ENCODE measurements around the gene C1QTNF8.

C1QTNF8 gene

GRCh38 chr16:1096169-1097082, at the start of gene C1QTNF8:
Gene C1QTNF8, minus strand, starts transcription at chr16:1096244. Its CDS starts 1,322 bp downstream, at chr16:1094922.
- Histone ChIP-seq H3K9me3 (peaks cover 6% of the 10 kb centered on the region), H4K20me1 (peaks cover 38% of the 10 kb centered on the region), H3K36me3 (no peaks in the 10 kb centered on the region), H3K4me1 (peaks cover 57% of the 10 kb centered on the region), H3K4me2 (peak within 1 kb of the TSS; percentile 92), H3K4me3 (peak within 1 kb of the TSS; percentile 18; the same call in 1 of the 2 replicates), H3K9ac (peak within 1 kb of the TSS; percentile 35; the same call in 1 of the 2 replicates), H3K27ac (peak within 1 kb of the TSS; percentile 75), H3K27me3 (peaks cover 41% of the 10 kb centered on the region)
- no peak for TF ChIP-seq Cebpa-rat (IDR thresholded peaks at IDR 0.05)

GRCh38 chr16:1145383-1146100, 49.5 kb upstream of the C1QTNF8 start:
- no peaks in the 10 kb centered on the region for H4K20me1 ChIP-seq
- no peak for TF ChIP-seq Cebpa-rat (IDR thresholded peaks at IDR 0.05)
- no peaks in the 10 kb centered on the region for H3K27me3 ChIP-seq
- no peaks in the 10 kb centered on the region for H3K36me3 ChIP-seq
- H3K27ac ChIP-seq = peak overlapping the region; percentile 70
- peak overlapping the region; percentile 60 for H3K9ac ChIP-seq
- peak overlapping the region; percentile 24; the same call in 1 of the 2 replicates for H3K4me3 ChIP-seq
- peak overlapping the region; percentile 89 for H3K4me2 ChIP-seq
- no peaks in the 10 kb centered on the region for H3K9me3 ChIP-seq
- peaks cover 84% of the 10 kb centered on the region for H3K4me1 ChIP-seq

- TF ChIP-seq Cebpa-rat (IDR thresholded peaks at IDR 0.05) = no peak
- Histone ChIP-seq H3K4me3 (peak overlapping the region; percentile 24; the same call in 1 of the 2 replicates), H3K36me3 (no peaks in the 10 kb centered on the region), H3K27me3 (no peaks in the 10 kb centered on the region), H4K20me1 (no peaks in the 10 kb centered on the region), H3K4me2 (peak overlapping the region; percentile 89), H3K27ac (peak overlapping the region; percentile 70), H3K9me3 (no peaks in the 10 kb centered on the region), H3K4me1 (peaks cover 83% of the 10 kb centered on the region), H3K9ac (peak overlapping the region; percentile 60)
These were observed 48.7 kb upstream of the C1QTNF8 start for GRCh38 chr16:1144476-1145382.

- H3K27me3 ChIP-seq = no peaks in the 10 kb centered on the region
- no peaks in the 10 kb centered on the region for H3K36me3 ChIP-seq
- peak overlapping the region; percentile 89 for H3K4me2 ChIP-seq
- H3K9ac ChIP-seq = no peak overlapping the region
- no peaks in the 10 kb centered on the region for H3K9me3 ChIP-seq
- peaks cover 77% of the 10 kb centered on the region for H3K4me1 ChIP-seq
- peak overlapping the region; percentile 70 for H3K27ac ChIP-seq
- no peak overlapping the region for H3K4me3 ChIP-seq
- no peak for TF ChIP-seq Cebpa-rat (IDR thresholded peaks at IDR 0.05)
- H4K20me1 ChIP-seq = no peaks in the 10 kb centered on the region
These were observed 47.9 kb upstream of the C1QTNF8 start for GRCh38 chr16:1143761-1144450.

DNA sequence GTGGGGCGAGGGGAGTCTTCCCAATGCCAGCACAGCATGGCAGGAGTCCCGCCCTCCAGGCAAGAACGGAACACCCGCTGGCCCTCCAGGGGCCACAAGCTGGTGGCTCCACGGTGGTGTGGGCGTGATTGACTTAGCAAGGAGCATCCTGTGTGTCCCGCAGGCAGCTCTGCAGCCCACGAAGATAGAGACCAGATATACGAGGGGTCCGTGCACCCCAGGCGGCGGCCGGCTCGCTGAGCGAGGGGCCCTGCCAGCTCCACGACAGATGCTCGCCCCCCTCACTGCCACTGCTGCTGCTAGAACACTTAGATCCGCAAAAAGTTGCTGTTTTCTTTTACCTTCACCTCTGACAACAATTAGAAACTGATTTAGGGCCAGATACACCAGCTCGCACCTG, 46.9 kb upstream of the C1QTNF8 start:
- Histone ChIP-seq H4K20me1 (no peaks in the 10 kb centered on the region), H3K4me2 (peak overlapping the region; percentile 89), H3K9me3 (no peaks in the 10 kb centered on the region), H3K4me1 (peaks cover 79% of the 10 kb centered on the region), H3K9ac (no peak overlapping the region), H3K27ac (no peak overlapping the region), H3K4me3 (no peak overlapping the region), H3K27me3 (no peaks in the 10 kb centered on the region), H3K36me3 (no peaks in the 10 kb centered on the region)
- TF ChIP-seq Cebpa-rat (IDR thresholded peaks at IDR 0.05) = no peak

GRCh38 chr16:1141716-1142115, 45.7 kb upstream of the C1QTNF8 start:
- H3K36me3 ChIP-seq = no peaks in the 10 kb centered on the region
- H3K9me3 ChIP-seq = no peaks in the 10 kb centered on the region
- no peak for TF ChIP-seq Cebpa-rat (IDR thresholded peaks at IDR 0.05)
- peak overlapping the region; percentile 89 for H3K4me2 ChIP-seq
- H3K9ac ChIP-seq = no peak overlapping the region
- H4K20me1 ChIP-seq = no peaks in the 10 kb centered on the region
- H3K27me3 ChIP-seq = no peaks in the 10 kb centered on the region
- peaks cover 74% of the 10 kb centered on the region for H3K4me1 ChIP-seq
- H3K27ac ChIP-seq = no peak overlapping the region
- no peak overlapping the region for H3K4me3 ChIP-seq

DNA sequence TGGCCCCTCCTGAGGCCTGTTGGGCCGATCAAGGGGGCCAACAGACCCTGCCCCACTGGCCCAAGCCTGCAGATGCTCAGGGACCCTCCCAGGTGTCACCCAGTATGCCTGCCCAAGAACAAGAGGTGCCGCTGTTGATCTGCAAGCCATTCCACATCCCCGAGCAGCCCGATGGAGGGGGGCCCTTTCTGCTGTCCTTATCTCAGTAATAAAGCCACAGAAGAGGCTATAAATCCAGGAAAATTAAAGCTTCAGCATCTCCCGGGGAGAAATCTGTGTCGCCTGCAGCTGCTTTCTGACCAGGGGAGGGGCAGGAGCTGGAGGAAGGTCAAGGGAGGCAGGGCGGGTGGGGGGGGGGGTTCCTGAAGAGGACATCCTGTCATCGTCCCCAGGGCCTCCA, 45.1 kb upstream of the C1QTNF8 start:
- no peak for TF ChIP-seq Cebpa-rat (IDR thresholded peaks at IDR 0.05)
- Histone ChIP-seq H3K27ac (no peak overlapping the region), H3K4me1 (peaks cover 69% of the 10 kb centered on the region), H3K36me3 (no peaks in the 10 kb centered on the region), H4K20me1 (no peaks in the 10 kb centered on the region), H3K27me3 (no peaks in the 10 kb centered on the region), H3K4me3 (no peak overlapping the region), H3K9me3 (no peaks in the 10 kb centered on the region), H3K9ac (no peak overlapping the region), H3K4me2 (peak overlapping the region; percentile 89; the same call in 1 of the 2 replicates)

DNA sequence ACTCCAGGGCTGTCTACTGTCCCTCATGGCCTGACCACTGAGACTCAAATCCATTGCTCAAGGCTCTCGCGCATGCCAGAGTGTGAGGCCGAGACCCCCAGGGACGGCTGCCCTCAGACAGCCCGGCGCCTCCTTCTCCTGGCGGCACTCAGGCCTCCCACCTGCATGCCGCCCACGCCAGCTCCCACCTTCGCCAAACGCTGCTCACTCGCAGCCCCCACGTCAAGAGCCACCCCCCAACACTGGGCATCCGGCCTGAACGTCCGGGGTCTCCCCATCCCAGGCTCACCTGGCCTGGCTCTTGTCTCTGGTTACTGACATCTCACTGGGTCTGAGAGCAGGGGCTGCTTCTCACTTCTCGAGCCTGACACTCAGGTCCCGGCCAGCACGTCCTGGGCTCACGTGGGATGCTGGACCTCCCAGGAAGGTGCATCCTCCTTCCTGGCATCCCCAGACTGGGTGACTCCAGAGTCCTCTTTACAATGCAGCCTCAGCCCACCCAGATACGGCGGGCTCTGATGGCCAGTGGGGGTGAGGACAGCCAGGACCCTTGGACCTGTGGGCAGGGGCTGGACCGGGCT, 44.6 kb upstream of the C1QTNF8 start:
- Histone ChIP-seq H4K20me1 (no peaks in the 10 kb centered on the region), H3K9ac (no peak overlapping the region), H3K9me3 (no peaks in the 10 kb centered on the region), H3K4me1 (peaks cover 63% of the 10 kb centered on the region), H3K4me3 (no peak overlapping the region), H3K36me3 (no peaks in the 10 kb centered on the region), H3K27ac (no peak overlapping the region), H3K4me2 (no peak overlapping the region), H3K27me3 (no peaks in the 10 kb centered on the region)
- TF ChIP-seq Cebpa-rat (IDR thresholded peaks at IDR 0.05) = no peak

Measured in BLaER1 (cell line).